GM19455 (cell line): ENCODE results near the gene ADGRL1.
"Not testable (repeated sequence)": the region's sequence is repeated elsewhere in the genome, so short reads cannot be mapped to it uniquely, and the experiment has no call there.

Source experiments
- ATAC-seq: cut with Tn5 transposase; IDR thresholded peaks from one replicate; pipeline ENCODE4 v1.9.1; 2021; ENCODE audit not compliant: unreplicated experiment

Gene ADGRL1

GRCh38 chr19:14218620-14219330 lies 12.8 kb upstream of the ADGRL1 start:
- no peak for ATAC-seq

GRCh38 chr19:14217886-14218285 lies 11.9 kb upstream of the ADGRL1 start:
- not testable (repeated sequence) for ATAC-seq

- ATAC-seq, result no peak
Observed at GRCh38 chr19:14214580-14214979, 8.6 kb upstream of the ADGRL1 start.

- ATAC-seq, result not testable (repeated sequence)
Observed at GRCh38 chr19:14210182-14210581, 4.2 kb upstream of the ADGRL1 start.

- ATAC-seq, result not testable (repeated sequence)
Observed at GRCh38 chr19:14209401-14209800, 3.4 kb upstream of the ADGRL1 start.

GRCh38 chr19:14208496-14208895 lies 2.5 kb upstream of the ADGRL1 start:
- not testable (repeated sequence) for ATAC-seq

- not testable (repeated sequence) for ATAC-seq
Observed at GRCh38 chr19:14207796-14208195, 1.8 kb upstream of the ADGRL1 start.

GRCh38 chr19:14206737-14207726 lies 1.1 kb upstream of the ADGRL1 start:
- not testable (repeated sequence) for ATAC-seq

- ATAC-seq, result not testable (repeated sequence)
Observed at GRCh38 chr19:14206308-14206707, 339 bp upstream of the ADGRL1 start.

GRCh38 chr19:14204676-14205451 lies 1.1 kb downstream of the ADGRL1 start:
- not testable (repeated sequence) for ATAC-seq

GRCh38 chr19:14204219-14204618 lies 1.8 kb downstream of the ADGRL1 start:
- ATAC-seq, result not testable (repeated sequence)

- ATAC-seq, result not testable (repeated sequence)
Observed at GRCh38 chr19:14203788-14204187, 2.2 kb downstream of the ADGRL1 start.

GRCh38 chr19:14203177-14203576 lies 2.8 kb downstream of the ADGRL1 start:
- ATAC-seq, result no peak

- not testable (repeated sequence) for ATAC-seq
Observed at GRCh38 chr19:14201481-14201880, 4.5 kb downstream of the ADGRL1 start.

- ATAC-seq, result not testable (repeated sequence)
Observed at GRCh38 chr19:14200147-14200841, 5.7 kb downstream of the ADGRL1 start.

GRCh38 chr19:14198384-14199376 lies 7.3 kb downstream of the ADGRL1 start:
- ATAC-seq, result no peak

GRCh38 chr19:14197882-14198281 lies 8.1 kb downstream of the ADGRL1 start:
- no peak for ATAC-seq

- not testable (repeated sequence) for ATAC-seq
Observed at GRCh38 chr19:14197288-14197687, 8.7 kb downstream of the ADGRL1 start.

GRCh38 chr19:14196105-14196504 lies 9.9 kb downstream of the ADGRL1 start:
- not testable (repeated sequence) for ATAC-seq
